Vagina (tissue), 2 donors: ENCODE data around the gene JPH4.

Experiments used
- CTCF ChIP-seq, 3 experiments: fragments of 450-650 bp in 2 of 3; fragments of 200-600 bp in 1 of 3; sonication (generic) in 1 of 3; IDR thresholded peaks; one replicate each; pipeline ENCODE4 v1.5.1; 2017 to 2019; ENCODE audit warnings: antibody characterized with exemption in 3 of 3, mild to moderate bottlenecking in 2 of 3, moderate library complexity in 2 of 3
- POLR2AphosphoS5 ChIP-seq, 2 donors: sonication (generic); formaldehyde crosslinking; IDR thresholded peaks; one replicate each; pipeline ENCODE4 v1.9.0; 2017; ENCODE audit warnings: antibody characterized with exemption in 2 of 2, mild to moderate bottlenecking in 2 of 2, low read depth in 1 of 2; ENCODE audit not compliant: insufficient read depth in 1 of 2

GRCh38 chr14:23618415-23618988 is 39.9 kb upstream of the JPH4 start:
- TF ChIP-seq POLR2AphosphoS5 (IDR thresholded peaks at IDR 0.05; ENCODE audit: insufficient read depth in 1 of 2, low read depth in 1 of 2) (no peak), CTCF (IDR thresholded peaks at IDR 0.05) (no peak)
